ENCODE data around the gene KLC1. TPM values are rescaled to one million over a fixed set of nuclear protein-coding genes. Genes with fewer than 3 reads are reported as not detected.

The KLC1 gene
- total and polyA plus RNA-seq, 2 donors (not counting 1 experiment from before 2014, with no cell fraction given) = 102 to 243 TPM

DNA sequence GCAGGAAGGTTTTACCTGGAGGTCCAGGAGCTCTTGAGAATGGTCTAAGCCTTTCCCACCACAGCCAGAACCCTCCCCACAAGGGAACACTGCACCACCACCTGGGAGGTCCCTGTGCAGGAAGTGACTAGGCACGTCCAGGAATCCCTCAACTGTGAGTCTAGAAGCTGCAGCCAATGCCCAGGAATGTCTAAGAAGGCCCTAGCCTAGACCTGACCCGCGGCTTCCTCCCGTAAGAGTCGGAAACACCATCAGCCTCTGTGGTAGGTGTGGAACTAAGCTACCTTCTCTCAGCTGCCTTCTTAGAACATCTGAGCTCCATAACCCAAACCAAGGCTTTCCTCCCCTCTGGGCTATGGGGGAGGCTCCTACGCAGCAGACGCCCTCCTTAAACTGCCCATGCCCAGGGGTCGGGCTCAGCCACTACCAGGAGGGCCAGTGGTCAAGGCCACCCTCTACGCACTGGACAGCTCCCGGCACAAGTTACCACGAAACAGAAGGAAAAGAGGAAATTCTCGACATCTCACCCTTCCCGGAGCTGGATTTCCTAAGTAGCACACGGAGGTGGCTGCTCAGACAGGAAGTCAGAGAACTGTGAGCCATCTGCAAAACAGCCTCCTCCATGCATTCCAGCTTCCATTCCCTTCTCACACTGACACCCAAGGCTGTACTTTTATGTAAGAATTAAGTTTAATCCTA, 112.1 kb downstream of the KLC1 start:
- DNase-seq (no peak), ATAC-seq (ENCODE audit: low read depth) (no peak)
- H3K9me3 Mint-ChIP-seq (ENCODE audit: insufficient read depth) = no peaks in the 10 kb centered on the region
- intact Hi-C loops (cut with micrococcal nuclease) = no loop called here
- TF ChIP-seq CTCF (IDR thresholded peaks at IDR 0.05) = no peak
- no peak for TF ChIP-seq EZH2 (IDR thresholded peaks at IDR 0.05; ENCODE audit: borderline replicate concordance, insufficient read depth, low read depth, low read length, poor library complexity, severe bottlenecking)
- no peaks in the 10 kb centered on the region for H3K9me3 ChIP-seq (ENCODE audit: control extremely low read depth in 1 of 3, control insufficient read depth in 2 of 3, insufficient read depth in 1 of 3, low read length in 2 of 3)
- no peaks in the 10 kb centered on the region for H3K79me2 ChIP-seq (ENCODE audit: control insufficient read depth, insufficient read depth, low read length)
- POLR2A ChIA-PET = no interaction called here
- no peak overlapping the region for H3K9ac ChIP-seq (ENCODE audit: low read length)
- no peak overlapping the region for H3K27ac ChIP-seq (ENCODE audit: low read length in 2 of 2)
- no peak overlapping the region for H2AFZ ChIP-seq (ENCODE audit: insufficient read depth, low read depth, low read length, poor library complexity, severe bottlenecking)
- no peaks in the 10 kb centered on the region for H3K27me3 ChIP-seq (replicated peaks in 1 of 4; ENCODE audit: control extremely low read depth in 1 of 4, control insufficient read depth in 3 of 4, insufficient read depth in 4 of 4, low read length in 3 of 4)
- no peak overlapping the region for H3K27ac Mint-ChIP-seq
- CTCF ChIA-PET = no interaction called here
- H3K4me3 Mint-ChIP-seq = no peak overlapping the region
- no peak overlapping the region for H3K4me2 ChIP-seq (replicated peaks; ENCODE audit: low read depth, low read length, poor library complexity, severe bottlenecking)
- no peaks in the 10 kb centered on the region for H4K20me1 ChIP-seq (ENCODE audit: control insufficient read depth, insufficient read depth, low read length, poor library complexity, severe bottlenecking)
- no peak overlapping the region for H3K4me3 ChIP-seq (ENCODE audit: control extremely low read depth in 1 of 5, extremely low read depth in 1 of 5, insufficient read depth in 1 of 5, low read depth in 2 of 5, low read length in 4 of 5)
- 86% methylated on average over 11 of the region's 14 CpGs for WGBS (ENCODE audit: insufficient coverage)
- no peaks in the 10 kb centered on the region for H3K4me1 Mint-ChIP-seq
- H3K27me3 Mint-ChIP-seq = no peaks in the 10 kb centered on the region
- H3K4me1 ChIP-seq (ENCODE audit: control insufficient read depth in 2 of 2, insufficient read depth in 2 of 2, low read length in 2 of 2) = no peaks in the 10 kb centered on the region
- peaks cover 0 to 10% of the 10 kb centered on the region in 2 experiments for H3K36me3 ChIP-seq (replicated peaks in 1 of 2; ENCODE audit: control extremely low read depth in 1 of 2, control insufficient read depth in 1 of 2, extremely low read depth in 1 of 2, insufficient read depth in 2 of 2, low read length in 1 of 2)

DNA sequence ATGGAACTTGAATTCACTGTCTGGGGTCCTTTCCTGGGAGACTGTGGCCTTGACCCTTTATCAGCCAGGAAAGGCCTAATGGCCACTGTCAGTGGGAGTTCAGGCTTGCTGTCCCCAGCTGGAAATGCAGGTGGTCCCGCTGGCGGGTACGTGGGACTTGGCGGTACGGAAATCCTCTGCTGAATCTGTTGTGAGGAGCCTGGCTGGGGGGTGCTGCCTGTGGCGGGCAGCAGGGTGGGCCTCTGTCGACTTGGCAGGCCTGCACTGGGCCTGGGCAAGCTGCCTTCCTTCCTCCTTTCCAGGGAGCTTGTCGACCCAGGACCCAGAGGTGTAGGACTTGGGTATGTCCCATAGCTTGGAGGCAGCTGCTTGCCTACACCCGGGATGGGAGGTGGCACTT, 112.9 kb downstream of the KLC1 start:
- Mint-ChIP-seq H3K9me3 (ENCODE audit: insufficient read depth) (no peaks in the 10 kb centered on the region), H3K27ac (no peak overlapping the region), H3K4me3 (no peak overlapping the region), H3K4me1 (no peaks in the 10 kb centered on the region), H3K27me3 (no peaks in the 10 kb centered on the region)
- Histone ChIP-seq H3K9ac (ENCODE audit: low read length) (no peak overlapping the region), H3K79me2 (ENCODE audit: control insufficient read depth, insufficient read depth, low read length) (no peaks in the 10 kb centered on the region), H3K4me3 (ENCODE audit: control extremely low read depth in 1 of 5, extremely low read depth in 1 of 5, insufficient read depth in 1 of 5, low read depth in 2 of 5, low read length in 4 of 5) (no peak overlapping the region), H3K9me3 (ENCODE audit: control extremely low read depth in 1 of 3, control insufficient read depth in 2 of 3, insufficient read depth in 1 of 3, low read length in 2 of 3) (no peaks in the 10 kb centered on the region), H3K27ac (ENCODE audit: low read length in 2 of 2) (no peak overlapping the region), H2AFZ (ENCODE audit: insufficient read depth, low read depth, low read length, poor library complexity, severe bottlenecking) (no peak overlapping the region), H3K36me3 (replicated peaks in 1 of 2; ENCODE audit: control extremely low read depth in 1 of 2, control insufficient read depth in 1 of 2, extremely low read depth in 1 of 2, insufficient read depth in 2 of 2, low read length in 1 of 2) (peaks cover 0 to 10% of the 10 kb centered on the region in 2 experiments), H3K4me2 (replicated peaks; ENCODE audit: low read depth, low read length, poor library complexity, severe bottlenecking) (no peak overlapping the region), H4K20me1 (ENCODE audit: control insufficient read depth, insufficient read depth, low read length, poor library complexity, severe bottlenecking) (no peaks in the 10 kb centered on the region), H3K4me1 (ENCODE audit: control insufficient read depth in 2 of 2, insufficient read depth in 2 of 2, low read length in 2 of 2) (no peaks in the 10 kb centered on the region), H3K27me3 (replicated peaks in 1 of 4; ENCODE audit: control extremely low read depth in 1 of 4, control insufficient read depth in 3 of 4, insufficient read depth in 4 of 4, low read length in 3 of 4) (no peaks in the 10 kb centered on the region)
- DNase-seq = no peak
- ChIA-PET POLR2A (no interaction called here), CTCF (interaction anchor here (0.6 kb wide), 1 partner anchor 149 kb away, joined by 4 read pairs; no protein-coding TSS in a partner anchor)
- TF ChIP-seq EZH2 (IDR thresholded peaks at IDR 0.05; ENCODE audit: borderline replicate concordance, insufficient read depth, low read depth, low read length, poor library complexity, severe bottlenecking) = no peak
- TF ChIP-seq CTCF (IDR thresholded peaks at IDR 0.05) = no peak
- intact Hi-C loops (cut with micrococcal nuclease) = no loop called here
- 90% methylated on average over 8 of the region's 9 CpGs for WGBS (ENCODE audit: insufficient coverage)
- no peak for ATAC-seq (ENCODE audit: low read depth)

Data from B cell (primary cell).